Endothelial cell of umbilical vein (primary cell): ENCODE measurements around the gene PDIA5. TPM values are rescaled to one million over a fixed set of nuclear protein-coding genes. Genes with fewer than 3 reads are reported as not detected.

Source experiments
- BruUV-seq: library from RNA; stranded (reverse); fragments of 400-500 nt; replicated peaks from 2 replicates; lab custom pipeline; 2021; lab: Mats Ljungman, UMichigan
- CTCF ChIA-PET: fragments of 300-600, 350-600 bp; sonication (Branson Sonifier 250); formaldehyde crosslinking; loops from one replicate; lab custom pipeline; 2021; ENCODE audit warnings: antibody characterized with exemption, inconsistent platforms; lab: Charles Lee
- POLR2A ChIA-PET: fragments of 300-600, 350-600 bp; sonication (Branson Sonifier 250); formaldehyde crosslinking; loops from one replicate; lab custom pipeline; 2021; ENCODE audit warnings: antibody characterized with exemption, inconsistent platforms; lab: Charles Lee
- DNase-seq: peaks from one replicate; pipeline ENCODE4 v3.0.0-alpha.2; 2011; ENCODE audit warnings: low read depth, low spot score
- FAIRE-seq: peaks from 2 replicates; lab custom pipeline; 2011; peaks lifted over from hg19 to GRCh38; lab: Jason Lieb, UNC
- H2AFZ ChIP-seq: 2 replicates; pipeline ENCODE4 v1.6.0; 2012; ENCODE audit warnings: low read depth, low read length, control low read depth, inconsistent platforms
- H3K27ac ChIP-seq: 2 replicates; pipeline ENCODE4 v1.5.1; 2011; ENCODE audit warnings: low read depth, mild to moderate bottlenecking, control low read depth, low read length, moderate library complexity; ENCODE audit not compliant: insufficient read depth
- H3K27me3 ChIP-seq, 2 experiments: 2 replicates each; pipeline versions ENCODE4 v1.6.0 to v1.6.1; 2011; ENCODE audit warnings: low read length in 2 of 2, mixed read lengths in 1 of 2; ENCODE audit not compliant: control insufficient read depth in 2 of 2, insufficient read depth in 2 of 2
- H3K36me3 ChIP-seq, 2 experiments: 2 replicates in 1 of 2; 3 replicates in 1 of 2; pipeline ENCODE4 v1.5.1; 2011; ENCODE audit warnings: low read length in 2 of 2, mild to moderate bottlenecking in 1 of 2, moderate library complexity in 1 of 2; ENCODE audit not compliant: control insufficient read depth in 2 of 2, insufficient read depth in 2 of 2; ENCODE audit errors: extremely low read depth in 1 of 2
- H3K4me1 ChIP-seq: 3 replicates; pipeline ENCODE4 v1.5.1; 2011; ENCODE audit warnings: mild to moderate bottlenecking, low read length; ENCODE audit not compliant: control insufficient read depth, insufficient read depth; ENCODE audit errors: extremely low read depth
- H3K4me2 ChIP-seq: 2 replicates; pipeline ENCODE4 v1.6.1; 2011; ENCODE audit warnings: low read length, control low read depth, mixed read lengths; ENCODE audit not compliant: insufficient read depth
- H3K4me3 ChIP-seq, 3 experiments: fragments of 200-600 bp in 1 of 3; sonication (generic), shearing (Covaris generic) in 1 of 3; replicated peaks in 1 of 3; 2 replicates each; pipeline ENCODE4 v1.5.1; 2011 to 2016; ENCODE audit warnings: control low read depth in 3 of 3, low read length in 3 of 3, mild to moderate bottlenecking in 2 of 3, inconsistent platforms in 1 of 3, low read depth in 1 of 3, moderate library complexity in 1 of 3; ENCODE audit not compliant: insufficient read depth in 1 of 3
- H3K79me2 ChIP-seq: 2 replicates; pipeline ENCODE4 v1.6.0; 2012; ENCODE audit warnings: low read length, inconsistent platforms; ENCODE audit not compliant: control insufficient read depth, insufficient read depth
- H3K9ac ChIP-seq: replicated peaks from 2 replicates; pipeline ENCODE3; 2011; ENCODE audit warnings: low read length, control low read depth; ENCODE audit not compliant: insufficient read depth; ENCODE audit errors: extremely low read depth
- H3K9me1 ChIP-seq: replicated peaks from 3 replicates; pipeline ENCODE4 v1.6.0; 2011; ENCODE audit warnings: mild to moderate bottlenecking, low read length; ENCODE audit not compliant: control insufficient read depth, insufficient read depth; ENCODE audit errors: extremely low read depth
- H3K9me3 ChIP-seq: replicated peaks from 2 replicates; pipeline ENCODE4 v1.5.1; 2012; ENCODE audit warnings: low read length, inconsistent platforms; ENCODE audit not compliant: control insufficient read depth, insufficient read depth
- H4K20me1 ChIP-seq: replicated peaks from 2 replicates; pipeline ENCODE3; 2011; ENCODE audit warnings: mild to moderate bottlenecking, low read length; ENCODE audit not compliant: control insufficient read depth, insufficient read depth; ENCODE audit errors: extremely low read depth
- EZH2 ChIP-seq: IDR thresholded peaks from 2 replicates; pipeline ENCODE4 v1.6.1; 2012; ENCODE audit warnings: borderline replicate concordance, low read depth, mild to moderate bottlenecking, moderate library complexity, low read length, inconsistent platforms; ENCODE audit not compliant: severe bottlenecking
- FOS ChIP-seq: IDR thresholded peaks from 2 replicates; pipeline ENCODE4 v1.6.1; 2011; ENCODE audit warnings: mild to moderate bottlenecking, low read length, moderate library complexity, borderline replicate concordance; ENCODE audit not compliant: insufficient read depth
- JUN ChIP-seq: IDR thresholded peaks from 2 replicates; pipeline ENCODE4 v1.6.1; 2011; ENCODE audit warnings: borderline replicate concordance, low read depth; ENCODE audit not compliant: insufficient read length, insufficient read depth
- POLR2A ChIP-seq: IDR thresholded peaks from 2 replicates; pipeline ENCODE4 v1.6.1; 2012; ENCODE audit warnings: low read depth, mild to moderate bottlenecking, control low read depth, low read length
- POLR2AphosphoS5 ChIP-seq: IDR thresholded peaks from 2 replicates; pipeline ENCODE4 v1.6.1; 2012; ENCODE audit warnings: low read depth, mild to moderate bottlenecking, control low read depth, low read length, moderate library complexity; ENCODE audit not compliant: insufficient read depth
- dilution Hi-C: fragments of 300-500 bp; cut with MboI; formaldehyde crosslinking; loops from one replicate; pipeline ENCODE4 v1.15.0; 2019; ENCODE audit warnings: low sequenced_read_pairs; ENCODE audit not compliant: extremely low pct_ligation_motif_present
- intact Hi-C: fragments of 100-400 bp; cut with micrococcal nuclease; formaldehyde crosslinking; loops from one replicate; pipeline ENCODE4 v1.10.0; 2022
- polyA plus RNA-seq, 4 experiments: library from polyadenylated mRNA; depleted of rRNA in 3 of 4; stranded (reverse) in 3 of 4; unstranded in 1 of 4; fragments of >200 nt; gene quantifications; 2 replicates each; pipeline versions ENCODE4 v1.2.1 to v1.2.3, GENCODE V29; 2011 to 2012; ENCODE audit warnings: missing spikeins in 1 of 4
- total RNA-seq: library from RNA; stranded (reverse); gene quantifications from 2 replicates; pipeline ENCODE4 v1.2.3, GENCODE V29; 2021
- TF ChIP-seq, protein P1 (sequence below): IDR thresholded peaks from 2 replicates; pipeline ENCODE4 v1.6.1; 2011; ENCODE audit not compliant: insufficient read depth, insufficient read length

The PDIA5 gene
- total and polyA plus RNA-seq, 2 donors (not counting 3 experiments of a cell fraction or from before 2014, with no cell fraction given): 55.7 to 85.6 TPM

DNA sequence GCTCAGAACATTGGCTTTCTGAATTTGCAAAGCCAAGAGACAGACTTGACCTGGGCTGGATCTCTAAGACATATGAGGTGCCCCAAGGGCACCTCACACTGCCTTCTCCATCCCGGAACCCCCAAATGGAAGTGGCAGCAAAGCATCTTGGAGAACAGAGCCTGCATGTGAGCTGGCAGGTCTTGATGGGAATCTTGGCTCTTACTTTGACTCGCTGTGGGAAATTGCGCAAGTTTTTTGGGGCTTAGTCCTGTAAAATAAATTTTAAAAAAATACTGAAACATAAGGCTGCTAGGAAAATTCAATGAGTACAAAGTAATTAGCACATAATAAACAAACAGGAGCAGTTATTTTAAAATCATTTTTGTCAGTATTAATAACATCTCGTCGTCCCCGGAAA is 121.2 kb downstream of the PDIA5 start:
- Histone ChIP-seq H3K79me2 (no peaks in the 10 kb centered on the region), H3K4me1 (no peaks in the 10 kb centered on the region), H3K36me3 (no peaks in the 10 kb centered on the region), H4K20me1 (no peaks in the 10 kb centered on the region), H3K9me3 (no peaks in the 10 kb centered on the region), H3K27me3 (no peaks in the 10 kb centered on the region), H3K27ac (no peak overlapping the region), H3K9ac (no peak overlapping the region), H3K9me1 (no peaks in the 10 kb centered on the region), H3K4me2 (no peak overlapping the region), H2AFZ (no peak overlapping the region), H3K4me3 (no peak overlapping the region)
- FAIRE-seq (no peak), DNase-seq (no peak)
- dilution Hi-C loops: no loop called here
- intact Hi-C loops: no loop called here
- no peak for TF ChIP-seq EZH2
- TF ChIP-seq POLR2A: no peak
- TF ChIP-seq POLR2AphosphoS5: no peak
- TF ChIP-seq, protein P1, sequence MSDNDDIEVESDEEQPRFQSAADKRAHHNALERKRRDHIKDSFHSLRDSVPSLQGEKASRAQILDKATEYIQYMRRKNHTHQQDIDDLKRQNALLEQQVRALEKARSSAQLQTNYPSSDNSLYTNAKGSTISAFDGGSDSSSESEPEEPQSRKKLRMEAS: no peak
- no peak for TF ChIP-seq FOS
- POLR2A ChIA-PET: no interaction called here
- CTCF ChIA-PET: no interaction called here
- BruUV-seq: no TSS peak

DNA sequence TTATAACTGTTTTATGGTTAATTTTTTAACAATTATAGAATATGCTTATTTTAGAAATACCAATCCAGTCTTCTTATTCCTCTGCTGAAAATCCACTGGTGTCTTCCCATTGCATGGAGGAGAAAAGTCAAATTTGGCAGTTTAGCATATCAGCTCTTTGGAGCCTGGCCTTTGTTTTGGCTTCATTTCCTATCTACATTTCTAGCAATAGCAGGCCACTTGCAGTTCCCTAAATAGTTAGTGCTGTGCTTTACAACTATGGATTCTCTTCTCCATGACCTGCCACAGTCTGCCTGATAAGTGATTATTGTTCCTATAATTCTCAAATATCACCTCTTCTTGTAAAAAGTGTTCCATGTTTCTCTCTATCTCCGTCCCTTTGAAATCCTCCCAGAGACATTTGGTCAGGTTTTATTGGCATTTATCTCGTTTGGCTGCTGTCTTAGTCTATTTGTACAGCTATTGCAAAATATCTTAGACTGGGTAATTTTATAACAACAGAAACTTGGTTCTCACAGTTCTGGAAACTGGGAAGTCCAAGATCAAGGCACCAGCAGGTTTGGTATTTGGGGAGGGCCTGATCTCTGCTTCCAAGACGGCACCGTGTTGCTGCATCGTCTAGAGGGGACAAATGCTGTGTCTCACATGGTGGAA is 126.8 kb downstream of the PDIA5 start:
- dilution Hi-C loops: no loop called here
- no peaks in the 10 kb centered on the region for H3K4me1 ChIP-seq
- no peaks in the 10 kb centered on the region for H4K20me1 ChIP-seq
- intact Hi-C loops: no loop called here
- H3K27me3 ChIP-seq: no peaks in the 10 kb centered on the region
- no peaks in the 10 kb centered on the region for H3K36me3 ChIP-seq
- H3K9me3 ChIP-seq: no peaks in the 10 kb centered on the region
- H3K9me1 ChIP-seq: no peaks in the 10 kb centered on the region
- ChIA-PET POLR2A (no interaction called here), CTCF (interaction anchor here (0.8 kb wide), 1 partner anchor 14 kb away, joined by 3 read pairs; no protein-coding TSS in a partner anchor)
- no peak for TF ChIP-seq POLR2AphosphoS5
- TF ChIP-seq POLR2A: no peak
- no peak for TF ChIP-seq JUN
- TF ChIP-seq, protein P1: no peak
- H3K27ac ChIP-seq: no peak overlapping the region
- FAIRE-seq: no peak
- H3K4me2 ChIP-seq: no peak overlapping the region
- H2AFZ ChIP-seq: no peak overlapping the region
- H3K9ac ChIP-seq: no peak overlapping the region
- DNase-seq: no peak
- no TSS peak for BruUV-seq
- H3K4me3 ChIP-seq: no peak overlapping the region
- H3K79me2 ChIP-seq: no peaks in the 10 kb centered on the region
